ENCODE results near the gene TMOD4.
A peak's percentile ranks its signal among the peaks of the same experiment; 100 is the strongest.

Gene TMOD4

DNA sequence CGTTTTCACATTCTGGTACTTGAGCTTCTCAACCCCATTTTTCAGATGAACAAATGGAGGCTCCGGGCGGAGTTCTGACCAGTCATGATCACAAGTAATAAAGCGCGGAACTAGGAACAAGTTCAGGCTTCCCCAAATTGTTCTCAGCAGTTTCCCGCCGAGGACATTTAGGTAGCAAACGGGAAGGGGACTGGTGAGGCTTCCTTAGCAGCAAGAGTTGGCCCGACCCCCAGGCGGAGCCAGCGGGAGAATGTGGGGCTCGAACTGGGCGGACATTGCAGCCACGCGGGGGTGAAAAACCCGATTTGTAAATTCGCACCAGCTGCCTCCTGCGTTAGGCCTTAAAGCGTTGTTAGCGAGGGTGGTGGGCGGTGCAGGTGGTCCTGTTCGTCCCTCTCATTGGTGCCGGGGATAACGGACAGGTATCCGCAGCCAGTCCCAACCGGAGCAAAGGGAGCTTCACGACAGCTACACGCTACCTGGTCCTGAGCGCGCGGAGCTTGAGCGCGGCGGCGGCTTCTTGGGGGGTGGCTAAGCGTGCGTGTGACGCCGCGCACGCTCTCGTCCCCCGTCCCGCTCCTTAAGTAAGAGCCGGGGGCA, 44.7 kb downstream of the TMOD4 start:
- Histone ChIP-seq H3K27me3 (ENCODE audit: insufficient read depth, poor library complexity, severe bottlenecking) (peaks cover 3% of the 10 kb centered on the region), H3K27ac (replicated peaks) (no peak overlapping the region), H3K4me3 (replicated peaks; ENCODE audit: insufficient read depth, low read length) (no peak overlapping the region)
- peak in 1 of 2 experiments; percentile 18 for DNase-seq (ENCODE audit: low read depth in 1 of 2, low spot score in 1 of 2)
- TF ChIP-seq CTCF (IDR thresholded peaks at IDR 0.05; ENCODE audit: insufficient read depth, low read length) = no peak
- TF ChIP-seq, protein P1, sequence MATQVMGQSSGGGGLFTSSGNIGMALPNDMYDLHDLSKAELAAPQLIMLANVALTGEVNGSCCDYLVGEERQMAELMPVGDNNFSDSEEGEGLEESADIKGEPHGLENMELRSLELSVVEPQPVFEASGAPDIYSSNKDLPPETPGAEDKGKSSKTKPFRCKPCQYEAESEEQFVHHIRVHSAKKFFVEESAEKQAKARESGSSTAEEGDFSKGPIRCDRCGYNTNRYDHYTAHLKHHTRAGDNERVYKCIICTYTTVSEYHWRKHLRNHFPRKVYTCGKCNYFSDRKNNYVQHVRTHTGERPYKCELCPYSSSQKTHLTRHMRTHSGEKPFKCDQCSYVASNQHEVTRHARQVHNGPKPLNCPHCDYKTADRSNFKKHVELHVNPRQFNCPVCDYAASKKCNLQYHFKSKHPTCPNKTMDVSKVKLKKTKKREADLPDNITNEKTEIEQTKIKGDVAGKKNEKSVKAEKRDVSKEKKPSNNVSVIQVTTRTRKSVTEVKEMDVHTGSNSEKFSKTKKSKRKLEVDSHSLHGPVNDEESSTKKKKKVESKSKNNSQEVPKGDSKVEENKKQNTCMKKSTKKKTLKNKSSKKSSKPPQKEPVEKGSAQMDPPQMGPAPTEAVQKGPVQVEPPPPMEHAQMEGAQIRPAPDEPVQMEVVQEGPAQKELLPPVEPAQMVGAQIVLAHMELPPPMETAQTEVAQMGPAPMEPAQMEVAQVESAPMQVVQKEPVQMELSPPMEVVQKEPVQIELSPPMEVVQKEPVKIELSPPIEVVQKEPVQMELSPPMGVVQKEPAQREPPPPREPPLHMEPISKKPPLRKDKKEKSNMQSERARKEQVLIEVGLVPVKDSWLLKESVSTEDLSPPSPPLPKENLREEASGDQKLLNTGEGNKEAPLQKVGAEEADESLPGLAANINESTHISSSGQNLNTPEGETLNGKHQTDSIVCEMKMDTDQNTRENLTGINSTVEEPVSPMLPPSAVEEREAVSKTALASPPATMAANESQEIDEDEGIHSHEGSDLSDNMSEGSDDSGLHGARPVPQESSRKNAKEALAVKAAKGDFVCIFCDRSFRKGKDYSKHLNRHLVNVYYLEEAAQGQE (IDR thresholded peaks at IDR 0.05; ENCODE audit: insufficient replicate concordance, low read depth) = no peak
- no peak for TF ChIP-seq GABPA (IDR thresholded peaks at IDR 0.05; ENCODE audit: low read depth)
- TF ChIP-seq SPI1 (IDR thresholded peaks at IDR 0.05; ENCODE audit: borderline replicate concordance, low read depth) = no peak
- no peak for TF ChIP-seq POLR2AphosphoS5 (IDR thresholded peaks at IDR 0.05; ENCODE audit: low read depth)

DNA sequence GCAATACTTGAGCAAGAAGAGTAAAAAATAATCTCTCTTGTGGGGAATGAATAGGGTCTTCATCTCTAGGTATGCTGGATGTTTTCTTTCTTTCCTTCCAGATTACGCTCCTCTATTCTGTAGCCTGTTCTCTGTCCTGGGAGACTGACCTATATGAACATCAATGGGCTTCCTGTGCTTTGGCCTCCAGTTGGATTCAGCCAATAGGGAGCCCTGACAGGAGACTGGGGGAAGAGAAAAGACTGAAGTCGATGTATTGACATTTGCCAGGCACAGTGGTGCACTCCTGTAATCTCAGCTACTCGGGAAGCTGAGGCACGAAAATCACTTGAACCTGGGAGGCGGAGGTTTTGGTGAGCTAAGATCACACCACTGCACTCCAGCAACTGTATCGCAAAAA, 47.0 kb downstream of the TMOD4 start:
- Histone ChIP-seq H3K27ac (replicated peaks) (no peak overlapping the region), H3K27me3 (ENCODE audit: insufficient read depth, poor library complexity, severe bottlenecking) (peaks cover 3% of the 10 kb centered on the region), H3K4me3 (replicated peaks; ENCODE audit: insufficient read depth, low read length) (no peak overlapping the region)
- TF ChIP-seq, protein P1 (IDR thresholded peaks at IDR 0.05; ENCODE audit: insufficient replicate concordance, low read depth) = no peak
- no peak for TF ChIP-seq POLR2AphosphoS5 (IDR thresholded peaks at IDR 0.05; ENCODE audit: low read depth)
- TF ChIP-seq SPI1 (IDR thresholded peaks at IDR 0.05; ENCODE audit: borderline replicate concordance, low read depth) = no peak
- TF ChIP-seq CTCF (IDR thresholded peaks at IDR 0.05; ENCODE audit: insufficient read depth, low read length) = no peak
- no peak for TF ChIP-seq GABPA (IDR thresholded peaks at IDR 0.05; ENCODE audit: low read depth)
- DNase-seq (ENCODE audit: low read depth in 1 of 2, low spot score in 1 of 2) = no peak

DNA sequence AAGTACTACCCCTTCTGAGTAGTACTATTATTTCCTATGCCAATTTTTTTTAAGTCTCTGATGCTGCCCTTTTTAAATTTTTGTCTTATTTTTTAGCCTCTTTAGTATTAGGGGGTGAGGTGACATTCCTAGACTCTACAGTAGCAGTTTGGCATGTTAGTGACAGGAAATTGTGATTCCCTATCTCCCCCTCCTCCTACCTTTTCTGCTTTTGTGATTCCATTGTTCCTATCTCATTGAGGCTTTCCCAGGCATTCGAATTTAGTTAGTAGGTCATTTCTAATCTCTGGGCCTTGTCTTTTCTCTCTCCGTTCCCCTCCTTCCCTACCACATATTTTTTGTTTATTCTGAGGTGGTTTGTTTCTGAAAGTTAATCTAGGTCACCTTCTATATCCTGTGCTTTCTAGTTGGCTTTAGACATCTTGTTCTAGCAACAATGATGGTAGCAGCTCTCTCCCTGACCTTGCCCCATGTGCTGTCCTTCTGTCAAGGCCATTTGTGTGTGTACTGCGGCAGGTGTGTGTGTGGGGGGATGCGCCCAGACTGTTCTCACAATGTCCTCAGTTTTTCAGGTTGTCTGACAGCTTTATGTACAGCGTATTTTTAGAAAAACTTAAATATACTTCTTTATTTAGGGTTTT, 50.9 kb downstream of the TMOD4 start:
- Histone ChIP-seq H3K4me3 (replicated peaks; ENCODE audit: insufficient read depth, low read length) (no peak overlapping the region), H3K27ac (replicated peaks) (no peak overlapping the region), H3K27me3 (ENCODE audit: insufficient read depth, poor library complexity, severe bottlenecking) (no peaks in the 10 kb centered on the region)
- TF ChIP-seq SPI1 (IDR thresholded peaks at IDR 0.05; ENCODE audit: borderline replicate concordance, low read depth) (no peak), POLR2AphosphoS5 (IDR thresholded peaks at IDR 0.05; ENCODE audit: low read depth) (no peak), GABPA (IDR thresholded peaks at IDR 0.05; ENCODE audit: low read depth) (no peak), CTCF (IDR thresholded peaks at IDR 0.05; ENCODE audit: insufficient read depth, low read length) (no peak)
- TF ChIP-seq, protein P1 (IDR thresholded peaks at IDR 0.05; ENCODE audit: insufficient replicate concordance, low read depth) = no peak
- DNase-seq (ENCODE audit: low read depth in 1 of 2, low spot score in 1 of 2) = no peak

Measured in HL-60 (cell line).